HG03432 (cell line): ENCODE data around the gene DYNC1I1.
A peak's percentile ranks its signal among the peaks of the same experiment; 100 is the strongest.
"Not testable (repeated sequence)": the region's sequence is repeated elsewhere in the genome, so short reads cannot be mapped to it uniquely, and the experiment has no call there.

ENCODE experiments used
- ATAC-seq: cut with Tn5 transposase; IDR thresholded peaks from one replicate; pipeline ENCODE4 v1.9.1; 2021; ENCODE audit warnings: mild to moderate bottlenecking, moderate library complexity; ENCODE audit not compliant: unreplicated experiment

Gene DYNC1I1

GRCh38 chr7:95906851-95907250, 134.5 kb downstream of the DYNC1I1 start:
- ATAC-seq, result no peak

GRCh38 chr7:95907337-95907736, 135.0 kb downstream of the DYNC1I1 start:
- no peak for ATAC-seq

- ATAC-seq, result no peak
Observed at GRCh38 chr7:95908499-95908898, 136.1 kb downstream of the DYNC1I1 start.

- no peak for ATAC-seq
Observed at GRCh38 chr7:95910341-95910740, 138.0 kb downstream of the DYNC1I1 start.

GRCh38 chr7:95915731-95916130, 143.4 kb downstream of the DYNC1I1 start:
- no peak for ATAC-seq

- peak; percentile 81 for ATAC-seq
Observed at GRCh38 chr7:95916573-95917297, 144.4 kb downstream of the DYNC1I1 start.

- ATAC-seq, result no peak
Observed at GRCh38 chr7:95917634-95918033, 145.3 kb downstream of the DYNC1I1 start.

- ATAC-seq, result no peak
Observed at GRCh38 chr7:95919556-95919955, 147.2 kb downstream of the DYNC1I1 start.

- ATAC-seq, result no peak
Observed at GRCh38 chr7:95921543-95921942, 149.2 kb downstream of the DYNC1I1 start.

- no peak for ATAC-seq
Observed at GRCh38 chr7:95922191-95922590, 149.8 kb downstream of the DYNC1I1 start.

- no peak for ATAC-seq
Observed at GRCh38 chr7:95925236-95925635, 152.9 kb downstream of the DYNC1I1 start.

- ATAC-seq, result no peak
Observed at GRCh38 chr7:95925971-95926370, 153.6 kb downstream of the DYNC1I1 start.

GRCh38 chr7:95927756-95928155, 155.4 kb downstream of the DYNC1I1 start:
- ATAC-seq, result no peak

- no peak for ATAC-seq
Observed at GRCh38 chr7:95929710-95930280, 157.4 kb downstream of the DYNC1I1 start.

- ATAC-seq, result no peak
Observed at GRCh38 chr7:95931460-95932232, 159.3 kb downstream of the DYNC1I1 start.

GRCh38 chr7:95933618-95934017, 161.3 kb downstream of the DYNC1I1 start:
- ATAC-seq, result no peak

GRCh38 chr7:95944867-95945266, 172.5 kb downstream of the DYNC1I1 start:
- ATAC-seq, result not testable (repeated sequence)

- no peak for ATAC-seq
Observed at GRCh38 chr7:95950698-95951097, 178.3 kb downstream of the DYNC1I1 start.

GRCh38 chr7:95951531-95951930, 179.2 kb downstream of the DYNC1I1 start:
- no peak for ATAC-seq

GRCh38 chr7:95951997-95952795, 179.8 kb downstream of the DYNC1I1 start:
- no peak for ATAC-seq

GRCh38 chr7:95952851-95953250, 180.5 kb downstream of the DYNC1I1 start:
- no peak for ATAC-seq
